ENCODE data around the gene C11orf16. TPM values are rescaled to one million over a fixed set of nuclear protein-coding genes. Genes with fewer than 3 reads are reported as not detected.

C11orf16 gene
- total and polyA plus RNA-seq, 2 of the 8 experiments (the other 6 are each of a cell fraction or from before 2014, with no cell fraction given): 0.08 TPM; not detected in 1

DNA sequence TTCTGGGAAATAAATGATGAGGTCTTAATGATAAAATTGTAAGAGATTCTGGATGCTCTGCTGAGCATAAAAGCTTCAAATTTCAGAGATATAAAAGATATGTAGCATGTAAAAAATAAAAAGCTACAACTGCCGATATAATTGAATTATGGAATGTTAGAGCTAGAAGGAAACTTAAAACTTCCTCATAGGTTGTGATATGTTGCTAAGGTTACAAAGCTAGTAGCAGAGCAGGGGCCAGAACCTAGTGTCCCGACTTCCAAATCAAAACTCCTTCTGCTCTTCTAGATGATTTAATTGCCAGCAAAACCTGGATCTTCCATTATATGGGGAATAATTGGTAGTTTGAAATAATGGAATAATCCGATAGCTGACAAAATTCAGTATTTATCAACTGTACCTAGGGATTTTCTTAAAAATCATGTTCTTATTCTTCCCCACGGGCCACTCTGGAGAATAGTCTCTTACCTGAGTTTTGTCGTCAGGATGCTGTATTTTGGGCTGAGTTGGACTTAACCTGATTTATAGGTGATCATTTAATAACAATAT lies 9.8 kb upstream of the C11orf16 start, which contains the start of gene ASCL3:
Gene ASCL3 (minus strand): TSS at position 499 of the 549 bp plus-strand sequence. CDS start 4,855 bp downstream, outside the sequence.
- Histone ChIP-seq H3K56ac (replicated peaks; ENCODE audit: insufficient read length, low read depth, low read length) (no peak within 1 kb of the TSS), H2BK20ac (ENCODE audit: low read length) (no peak within 1 kb of the TSS), H2BK120ac (replicated peaks; ENCODE audit: low read depth, low read length) (no peak within 1 kb of the TSS), H2BK5ac (ENCODE audit: low read depth, low read length) (no peak within 1 kb of the TSS), H4K20me1 (replicated peaks in 1 of 2; ENCODE audit: control insufficient read depth in 1 of 2, insufficient read depth in 2 of 2, low read length in 2 of 2) (no peaks in the 10 kb centered on the region), H3K4me3 (ENCODE audit: extremely low read depth in 1 of 4, insufficient read depth in 2 of 4, low read depth in 3 of 4, low read length in 4 of 4) (no peak within 1 kb of the TSS), H2BK12ac (ENCODE audit: low read depth, low read length) (no peak within 1 kb of the TSS), H3K27ac (ENCODE audit: low read depth, low read length) (no peak within 1 kb of the TSS), H3K9me3 (ENCODE audit: insufficient read depth in 2 of 2, low read depth in 1 of 2, low read length in 1 of 2) (no peaks in the 10 kb centered on the region), H2AK5ac (ENCODE audit: low read depth, low read length) (no peak within 1 kb of the TSS), H3K79me1 (ENCODE audit: low read depth, low read length) (no peaks in the 10 kb centered on the region), H2BK15ac (ENCODE audit: low read length) (no peak within 1 kb of the TSS), H3K79me2 (ENCODE audit: control insufficient read depth in 1 of 2, insufficient read depth in 2 of 2, low read length in 2 of 2) (no peaks in the 10 kb centered on the region), H3K36me3 (ENCODE audit: control insufficient read depth in 2 of 4, insufficient read depth in 4 of 4, low read length in 3 of 4) (peaks cover 0 to under 1% (median 0%) of the 10 kb centered on the region in 4 experiments; a peak in 1 of 8 replicates), H3K14ac (ENCODE audit: insufficient read length) (no peak within 1 kb of the TSS), H3K4me2 (ENCODE audit: insufficient read depth in 1 of 2, low read depth in 2 of 2, low read length in 2 of 2) (no peak within 1 kb of the TSS), H3K4me1 (replicated peaks in 1 of 4; ENCODE audit: control insufficient read depth in 3 of 4, insufficient read depth in 4 of 4, low read length in 3 of 4) (no peaks in the 10 kb centered on the region), H3K9ac (replicated peaks in 1 of 4; ENCODE audit: extremely low read depth in 1 of 4, low read depth in 3 of 4, low read length in 3 of 4) (no peak within 1 kb of the TSS), H3K23me2 (ENCODE audit: low read depth, low read length) (no peaks in the 10 kb centered on the region), H2AFZ (ENCODE audit: low read length) (no peak within 1 kb of the TSS), H4K91ac (replicated peaks; ENCODE audit: insufficient read length, low read length) (no peak within 1 kb of the TSS), H3K27me3 (replicated peaks in 1 of 4; ENCODE audit: control insufficient read depth in 3 of 4, extremely low read depth in 1 of 4, insufficient read depth in 3 of 4, low read length in 3 of 4) (no peaks in the 10 kb centered on the region), H4K5ac (ENCODE audit: insufficient read length, low read depth, low read length) (no peak within 1 kb of the TSS), H4K8ac (ENCODE audit: extremely low read depth, insufficient read depth, low read length) (no peak within 1 kb of the TSS), H3K4ac (replicated peaks; ENCODE audit: insufficient read length, low read depth, low read length) (no peak within 1 kb of the TSS), H3K18ac (ENCODE audit: extremely low read depth, low read length) (no peak within 1 kb of the TSS), H3K23ac (ENCODE audit: insufficient read length) (no peak within 1 kb of the TSS)
- FAIRE-seq (no peak), DNase-seq (ENCODE audit: low read depth in 1 of 2, low spot score in 2 of 2) (no peak)
- CTCF ChIA-PET (ENCODE audit: partially characterized antibody): interaction anchor here (0.5 to 3.1 kb wide), 7 partner anchors 9 to 235 kb away, joined by 3 to 9 read pairs (median 5); no protein-coding TSS in a partner anchor
- TF ChIP-seq RFX5 (IDR thresholded peaks at IDR 0.05; ENCODE audit: borderline replicate concordance, low read depth, low read length) (no peak), KDM5A (IDR thresholded peaks at IDR 0.05; ENCODE audit: low read length) (no peak), KDM1A (IDR thresholded peaks at IDR 0.05; ENCODE audit: borderline replicate concordance, low read length) (no peak)
- TF ChIP-seq, protein P1, sequence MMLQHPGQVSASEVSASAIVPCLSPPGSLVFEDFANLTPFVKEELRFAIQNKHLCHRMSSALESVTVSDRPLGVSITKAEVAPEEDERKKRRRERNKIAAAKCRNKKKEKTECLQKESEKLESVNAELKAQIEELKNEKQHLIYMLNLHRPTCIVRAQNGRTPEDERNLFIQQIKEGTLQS (IDR thresholded peaks at IDR 0.05; ENCODE audit: insufficient read depth, low read depth, low read length): no peak
- WGBS, 2 experiments (ENCODE audit: extremely low coverage in 1 of 2, insufficient coverage in 1 of 2, insufficient read length in 1 of 2, insufficient replicate concordance in 2 of 2, low coverage in 1 of 2, low lambda C conversion rate in 2 of 2, missing lambda C conversion rate in 1 of 2): 84% methylated on average over 5 of the region's 5 CpGs; no CpG with 5 or more reads in 1 of the 2 experiments
- POLR2A ChIA-PET (ENCODE audit: partially characterized antibody): interaction anchor here (2.0 kb wide), 1 partner anchor 9 kb away, joined by 4 read pairs; no protein-coding TSS in a partner anchor
